Dermis lymphatic vessel endothelial cell (primary cell): ENCODE data around the gene ASF1A. TPM values are rescaled to one million over a fixed set of nuclear protein-coding genes. Genes with fewer than 3 reads are reported as not detected.

Source experiments
- total RNA-seq: library from RNA; depleted of rRNA; stranded (reverse); fragments of >200 nt; gene quantifications from 2 replicates; pipeline ENCODE4 v1.2.1, GENCODE V29; 2014

ASF1A gene
- total RNA-seq: 14.5 and 23.6 TPM in 2 replicates

DNA sequence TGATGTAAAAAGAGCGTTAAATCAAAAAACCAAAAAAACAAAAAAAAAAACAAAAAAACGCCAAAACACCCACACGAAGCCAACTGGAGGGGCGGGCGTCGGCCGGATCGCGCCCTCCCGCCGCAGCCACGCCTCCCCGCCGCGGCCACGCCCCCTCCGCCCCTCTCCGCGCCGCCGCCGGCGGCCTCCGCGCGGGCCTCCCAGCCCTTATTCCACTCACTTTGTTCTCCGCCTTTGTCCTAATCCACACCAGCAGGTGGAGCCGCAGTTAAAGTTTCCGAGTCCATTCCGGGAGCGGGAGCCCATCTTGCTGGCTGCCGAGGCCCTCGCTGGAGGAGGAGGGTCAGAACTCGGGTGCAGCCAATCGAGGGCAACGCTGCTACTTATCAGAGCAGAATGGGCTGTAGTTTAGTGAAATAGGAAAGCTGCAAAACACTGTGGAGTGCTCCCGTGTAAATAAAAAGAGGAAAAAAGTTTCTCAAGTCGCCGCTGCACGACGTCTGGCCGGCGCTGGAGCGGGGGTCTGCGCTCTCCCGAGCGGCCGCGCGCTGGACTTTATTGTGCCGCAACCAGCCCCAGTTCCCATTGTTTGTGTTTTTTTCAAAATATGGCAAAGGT is at the start of gene ASF1A:
ASF1A (plus strand) TSS at position 346 of the 618 bp plus-strand sequence; CDS start at position 608, 262 bp downstream.

DNA sequence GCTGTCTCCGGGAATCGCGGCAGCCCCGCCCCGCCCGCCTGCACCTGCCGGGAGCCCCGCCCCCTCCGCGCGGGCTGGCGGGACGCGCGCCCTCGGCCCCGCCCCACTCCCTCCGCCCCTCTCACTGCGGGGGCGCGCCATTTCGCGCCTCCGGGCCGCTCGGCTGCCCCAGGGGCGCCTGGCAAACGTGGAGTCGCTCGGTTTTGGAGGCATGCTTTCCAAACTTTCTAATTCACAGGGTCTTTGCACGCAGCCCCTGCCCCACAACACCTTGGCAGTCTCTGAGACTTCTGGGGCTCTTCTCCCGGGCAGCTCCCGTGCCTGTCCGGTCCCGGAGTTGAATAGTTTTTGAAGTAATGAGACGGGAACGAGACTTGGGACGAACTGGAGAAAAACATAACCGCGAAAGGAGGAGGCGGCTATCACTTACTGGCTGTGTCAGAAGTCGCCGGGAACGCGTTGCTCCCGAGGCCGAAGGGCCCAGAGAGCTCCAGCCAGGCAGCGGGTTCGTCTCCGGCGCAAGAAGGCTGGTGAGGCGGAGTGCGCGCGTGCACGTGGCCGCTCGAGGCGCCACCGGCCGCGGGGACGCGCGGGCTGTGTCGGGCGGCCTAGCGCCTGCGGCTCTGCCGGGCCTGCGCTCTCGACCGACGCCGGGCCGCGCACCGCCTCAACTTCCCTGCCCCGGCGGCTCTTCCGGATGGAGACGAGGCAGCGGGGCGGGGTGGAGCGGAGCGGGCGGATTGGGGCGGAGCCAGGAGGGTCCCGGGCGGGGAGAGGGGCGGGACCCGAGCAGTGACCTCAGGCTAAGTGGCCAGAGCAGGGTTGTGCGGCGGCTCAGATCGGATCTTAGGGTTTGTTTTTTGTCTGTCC is 40.7 kb downstream of the ASF1A start, which contains the start of gene MCM9:
MCM9 (minus strand) TSS at position 699 of the 870 bp plus-strand sequence. CDS start 3,436 bp downstream, outside the sequence.

Other genes with a start within 250 kb of the ASF1A start
- gene CEP85L, start 242.6 kb upstream of the ASF1A start, total RNA-seq: 11.7 and 14.4 TPM in 2 replicates
- 11.7 and 18.0 TPM in 2 replicates for gene MCM9, start 41.0 kb downstream of the ASF1A start, total RNA-seq
- 0.22 and 0.43 TPM in 2 replicates for gene FAM184A, start 184.5 kb downstream of the ASF1A start, total RNA-seq